ENCODE data around the gene PCDH1.
"Not testable (repeated sequence)": the region's sequence is repeated elsewhere in the genome, so short reads cannot be mapped to it uniquely, and the experiment has no call there.

PCDH1 gene

DNA sequence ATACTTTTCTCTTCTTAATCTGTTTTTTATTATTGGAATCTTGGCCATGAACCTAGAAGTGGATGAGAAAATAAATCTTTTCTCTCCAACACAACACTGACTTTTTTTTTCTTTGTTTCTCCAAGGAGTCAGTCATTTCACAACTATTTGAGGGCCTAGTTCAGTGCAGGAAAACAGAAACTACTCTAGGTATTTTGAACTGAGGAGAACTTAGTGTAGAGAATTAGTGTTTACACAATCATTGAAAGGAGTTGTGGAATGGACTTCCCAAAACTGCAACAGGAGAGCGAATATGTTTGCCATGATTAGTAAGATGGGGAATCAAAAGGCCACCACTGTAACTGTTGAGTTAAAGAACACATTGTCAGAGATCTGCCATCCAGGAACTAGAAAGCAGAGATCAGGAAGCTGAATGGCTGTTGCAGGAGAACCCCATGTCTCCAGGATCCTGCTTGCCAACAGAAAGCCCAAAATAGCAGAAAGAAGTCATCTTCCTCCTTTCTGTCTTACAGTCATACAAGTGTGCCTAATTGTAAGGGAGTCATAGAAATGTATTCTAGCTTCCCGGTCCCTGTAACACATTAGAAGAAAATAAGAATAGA, 20.3 kb upstream of the PCDH1 start:
- DNase-seq: peak; percentile 54 to 69 (median 60)

DNA sequence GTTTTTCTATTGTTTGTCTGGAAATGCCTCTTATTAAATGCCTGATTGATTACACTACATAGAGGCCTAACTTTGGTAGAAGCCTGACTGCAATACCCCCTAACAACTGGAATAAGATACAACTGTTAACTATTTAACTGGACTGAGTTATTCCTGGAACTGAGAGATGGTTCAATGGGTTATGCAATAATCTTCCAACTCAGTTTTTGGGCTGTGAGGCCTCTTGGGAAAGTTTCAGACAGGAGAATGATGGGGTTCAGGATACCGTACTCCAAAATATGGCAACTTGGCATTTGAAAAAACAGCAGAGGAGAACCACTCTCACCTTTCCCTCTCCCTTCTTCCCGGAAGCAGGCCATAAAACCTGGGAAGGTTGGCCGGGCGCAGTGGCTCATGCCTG, 19.2 kb upstream of the PCDH1 start:
- no peak for DNase-seq

DNA sequence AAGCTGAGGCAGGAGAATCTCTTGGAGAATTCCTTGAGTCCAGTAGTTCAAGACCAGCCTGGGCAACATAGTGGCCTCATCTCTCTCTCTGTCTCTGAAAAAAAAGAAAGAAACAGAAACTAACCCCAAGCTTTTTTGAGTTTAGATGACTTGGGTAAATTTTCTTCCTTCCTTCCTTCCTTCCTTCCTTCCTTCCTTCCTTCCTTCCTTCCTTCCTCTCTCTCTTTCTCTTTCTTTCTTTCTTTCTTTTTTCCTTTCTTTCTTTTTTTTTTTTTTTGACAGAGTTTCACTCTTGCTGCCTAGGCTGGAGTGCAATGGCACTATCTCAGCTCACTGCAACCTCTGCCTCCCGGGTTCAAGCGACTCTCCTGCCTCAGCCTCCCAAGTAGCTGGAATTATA, 12.2 kb upstream of the PCDH1 start:
- DNase-seq: not testable (repeated sequence)

DNA sequence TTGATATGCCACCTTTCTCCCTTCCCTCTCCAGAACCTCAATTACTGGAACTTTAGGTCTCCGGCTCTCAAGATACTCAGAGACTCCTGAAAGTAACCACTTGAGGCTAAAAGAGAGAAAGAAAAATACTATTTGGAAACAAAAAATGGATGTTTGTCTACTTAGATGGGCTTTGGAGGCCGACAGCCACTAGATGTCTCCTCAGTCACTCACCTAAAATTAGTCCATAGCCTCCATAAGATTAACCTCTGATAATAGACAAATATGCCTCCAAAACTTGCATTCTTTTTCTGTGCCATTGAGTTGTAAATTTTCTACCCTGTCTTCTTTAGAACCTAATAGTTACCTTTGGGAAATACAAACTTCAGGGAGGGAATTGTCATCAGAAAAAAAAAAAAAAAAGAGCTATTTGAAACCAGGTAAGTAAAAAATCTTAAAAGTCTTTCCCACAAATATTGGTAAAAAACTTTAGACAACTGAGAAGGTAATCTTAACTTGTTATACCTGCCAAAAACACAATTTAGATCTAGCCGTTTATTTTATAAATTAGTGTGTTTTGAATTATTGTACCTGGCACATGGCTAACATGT, 11.2 kb upstream of the PCDH1 start:
- DNase-seq: peak; percentile 26 to 31 (median 27)

DNA sequence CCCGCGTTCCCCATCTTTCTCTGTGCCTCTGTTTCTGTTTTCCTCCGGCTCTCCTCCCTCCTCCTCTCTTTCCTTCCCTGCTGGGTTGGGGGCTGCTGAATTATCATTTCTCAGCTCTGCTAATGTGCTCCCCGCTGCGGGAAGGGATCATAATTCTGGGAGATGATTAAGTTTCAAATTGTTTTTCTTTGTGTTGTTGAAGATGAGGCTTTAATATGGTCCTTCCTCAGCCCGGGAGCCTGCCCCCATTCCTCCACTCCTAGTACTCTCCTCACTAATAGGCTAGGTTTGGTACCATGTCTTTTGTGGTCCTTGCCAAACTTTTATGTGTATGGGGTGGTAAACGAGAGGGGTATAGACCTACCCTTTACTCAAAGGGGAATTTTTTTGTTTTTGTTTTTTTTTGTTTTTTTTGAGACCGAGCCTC, 5.7 kb upstream of the PCDH1 start:
- DNase-seq: no peak

DNA sequence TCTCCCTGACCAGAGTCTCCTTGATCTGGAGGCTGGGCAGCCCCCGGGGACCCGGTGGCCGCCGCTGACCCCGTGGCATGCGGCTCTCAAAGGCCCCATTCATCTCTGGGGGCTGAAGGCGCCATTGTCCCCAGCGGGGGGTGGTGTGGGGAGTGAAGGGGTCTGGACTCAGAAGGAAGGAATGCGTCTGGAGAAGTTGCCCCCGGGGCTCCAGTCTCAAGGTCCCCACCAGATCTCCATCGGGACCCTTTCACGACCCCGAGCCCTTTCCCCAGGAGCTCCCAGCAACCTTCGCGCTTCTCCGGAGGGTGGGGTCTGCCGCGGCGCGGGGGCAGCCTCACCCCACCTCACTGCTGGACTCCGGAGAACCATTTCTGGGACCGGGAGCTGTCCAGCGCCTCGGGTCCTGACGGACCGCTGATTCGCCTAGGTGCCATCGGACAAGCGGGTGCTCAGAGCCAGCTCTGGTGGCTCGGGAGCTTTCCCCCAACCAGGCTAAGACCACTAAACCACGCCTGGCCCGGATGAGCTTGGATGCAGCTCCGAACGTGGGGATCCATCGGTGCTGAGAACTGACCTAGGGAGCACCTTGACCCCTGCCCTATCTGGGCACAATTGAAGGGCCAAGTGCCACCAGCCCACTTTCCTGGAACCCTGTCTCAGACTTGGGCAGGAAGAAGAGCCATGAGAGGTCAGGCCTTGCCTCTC, 5.1 kb upstream of the PCDH1 start:
- peak in 2 of 3 donors; percentile 41 to 61 for DNase-seq

DNA sequence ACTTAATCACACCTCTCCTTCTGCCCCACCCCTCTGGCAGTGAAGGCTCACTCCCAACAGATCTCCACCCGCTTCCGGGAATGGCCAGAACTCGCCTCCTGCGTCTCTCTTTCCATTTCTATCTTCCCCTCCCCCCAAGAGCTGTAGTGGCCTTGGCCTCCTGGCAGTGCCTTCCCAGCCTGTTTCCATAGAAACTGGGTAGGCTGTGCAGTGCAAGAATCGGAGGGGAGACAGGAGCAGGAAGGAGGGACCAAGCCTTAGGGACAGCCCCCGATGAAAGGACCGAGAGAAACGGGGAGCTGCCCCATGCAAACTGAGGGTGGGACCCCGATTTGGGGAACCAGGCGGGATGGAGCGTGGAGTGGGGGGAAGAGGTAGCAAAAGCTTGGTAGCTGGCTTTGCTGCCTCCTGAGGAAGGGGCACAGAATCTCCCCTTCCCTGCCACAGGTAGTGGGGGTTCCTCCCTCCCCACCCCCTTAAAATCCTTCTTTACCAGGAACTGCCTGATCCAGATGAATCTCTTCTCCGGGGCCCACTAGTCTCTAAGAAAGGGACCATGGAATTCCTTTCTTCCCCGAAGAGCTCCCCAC, 4.5 kb upstream of the PCDH1 start:
- DNase-seq: no peak

DNA sequence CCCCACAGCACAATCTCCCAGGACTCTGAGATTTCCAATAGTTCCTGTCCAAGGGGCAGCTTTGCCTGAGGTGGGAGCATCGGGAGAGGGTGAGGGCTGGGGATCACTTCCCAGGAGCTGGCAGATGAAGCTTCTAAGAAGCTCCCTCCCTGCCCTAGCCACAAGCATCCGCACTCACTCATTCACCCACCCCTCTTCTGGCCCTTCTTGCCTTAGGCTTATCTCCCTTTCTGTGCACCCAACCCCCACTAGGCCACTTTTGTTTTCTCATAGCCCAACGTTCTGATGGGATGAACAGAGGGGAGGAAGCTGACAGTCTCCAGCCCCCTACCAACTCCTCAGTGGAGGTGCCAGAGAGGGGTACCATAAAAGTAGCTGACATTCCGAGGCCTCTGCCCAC, 3.7 kb upstream of the PCDH1 start:
- DNase-seq: no peak

DNA sequence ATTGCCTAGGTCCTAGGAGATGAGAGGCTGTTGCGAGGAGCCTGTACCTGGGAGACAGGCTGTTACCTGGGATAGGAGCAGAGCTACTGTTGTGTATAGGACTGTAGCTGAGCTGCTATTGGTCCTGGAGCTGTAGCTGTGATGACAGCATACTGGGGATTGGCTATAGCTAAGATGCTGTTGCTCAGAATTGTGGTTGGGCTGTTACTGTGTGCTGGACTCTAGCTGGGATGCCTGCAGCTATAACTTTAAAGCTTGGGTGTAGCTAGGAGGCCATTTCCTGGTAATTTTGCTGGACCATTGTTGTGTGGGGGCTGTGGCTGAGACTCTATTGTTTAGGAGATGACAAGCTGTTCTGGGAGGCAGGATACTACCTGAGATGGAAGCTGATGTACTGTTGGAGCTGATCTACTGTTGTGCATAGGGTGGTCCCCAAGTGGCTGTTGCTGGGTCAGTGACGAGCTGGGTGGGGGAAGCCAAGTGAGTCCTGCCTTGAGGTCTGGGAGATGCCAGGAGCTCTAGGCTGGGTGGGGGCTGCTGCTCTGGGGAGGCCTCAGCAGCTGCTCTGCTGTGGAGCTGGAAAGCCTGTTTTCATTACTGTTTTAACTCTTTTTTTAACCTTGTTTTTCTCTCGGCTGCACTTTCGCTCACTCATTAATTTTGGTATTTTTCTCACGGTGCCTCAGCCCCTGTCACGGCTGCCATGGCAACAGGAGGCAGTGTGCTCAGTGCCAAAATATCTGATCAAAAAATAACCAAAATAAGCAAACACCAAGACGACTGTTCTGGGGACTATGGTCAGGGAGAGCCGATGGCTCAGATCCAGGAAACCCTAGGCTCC, 3.0 kb upstream of the PCDH1 start:
- DNase-seq: no peak

DNA sequence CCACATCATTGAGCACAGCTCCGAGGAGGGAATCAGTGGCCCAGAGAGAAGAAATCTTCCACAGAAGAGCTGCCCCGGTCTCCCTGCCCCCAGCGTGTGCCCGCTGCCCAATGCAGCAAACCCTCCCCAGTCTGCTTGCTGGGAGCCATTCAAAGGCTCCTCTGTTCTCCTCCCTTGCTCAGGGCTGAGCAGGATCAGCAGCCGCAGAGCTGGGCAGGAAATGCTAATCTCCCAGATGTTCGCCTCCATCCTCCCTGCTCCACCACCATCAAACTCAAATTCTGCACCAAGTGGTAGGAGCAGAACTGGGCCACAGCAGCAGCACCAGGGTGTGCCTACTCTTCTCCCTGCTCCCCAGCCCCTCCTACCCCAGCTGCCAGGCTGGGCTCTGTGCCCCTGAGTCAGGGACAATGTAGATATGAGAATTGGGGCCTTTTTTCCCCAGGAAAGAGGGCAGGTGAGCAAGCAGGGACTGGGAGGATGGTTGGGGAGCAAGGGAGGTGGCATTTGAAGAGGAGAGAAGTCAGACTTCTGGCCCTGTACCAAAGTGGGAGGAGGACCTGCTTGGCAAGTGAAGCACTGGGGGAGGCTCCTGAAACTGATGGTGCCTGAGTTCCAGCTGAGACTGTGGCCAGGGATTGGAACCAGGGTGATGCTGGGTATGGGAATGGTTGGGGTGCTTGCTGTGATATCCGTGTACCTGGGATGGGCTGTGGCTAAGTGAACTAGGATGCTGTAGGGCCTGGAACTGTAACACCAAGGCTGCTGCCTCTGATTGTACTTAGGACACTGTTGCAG, 1.9 kb upstream of the PCDH1 start:
- DNase-seq: no peak

DNA sequence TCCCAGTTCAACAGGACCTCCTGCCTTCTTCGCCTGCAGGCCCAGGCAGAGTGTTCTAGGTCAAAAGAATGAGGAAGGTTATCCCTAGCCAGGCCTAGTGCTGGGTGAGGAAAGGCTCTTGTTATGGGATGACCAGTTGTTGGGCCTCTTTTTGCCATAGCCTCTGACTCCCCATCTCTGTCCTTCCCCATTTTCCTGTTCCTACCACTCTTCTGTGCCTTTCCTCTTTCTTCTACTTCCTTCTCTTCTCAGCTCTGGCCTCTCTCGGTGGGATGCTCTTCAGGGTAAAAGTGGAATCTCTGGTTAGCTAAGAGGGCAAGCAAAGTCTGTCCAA, 1.2 kb upstream of the PCDH1 start:
- no peak for DNase-seq

DNA sequence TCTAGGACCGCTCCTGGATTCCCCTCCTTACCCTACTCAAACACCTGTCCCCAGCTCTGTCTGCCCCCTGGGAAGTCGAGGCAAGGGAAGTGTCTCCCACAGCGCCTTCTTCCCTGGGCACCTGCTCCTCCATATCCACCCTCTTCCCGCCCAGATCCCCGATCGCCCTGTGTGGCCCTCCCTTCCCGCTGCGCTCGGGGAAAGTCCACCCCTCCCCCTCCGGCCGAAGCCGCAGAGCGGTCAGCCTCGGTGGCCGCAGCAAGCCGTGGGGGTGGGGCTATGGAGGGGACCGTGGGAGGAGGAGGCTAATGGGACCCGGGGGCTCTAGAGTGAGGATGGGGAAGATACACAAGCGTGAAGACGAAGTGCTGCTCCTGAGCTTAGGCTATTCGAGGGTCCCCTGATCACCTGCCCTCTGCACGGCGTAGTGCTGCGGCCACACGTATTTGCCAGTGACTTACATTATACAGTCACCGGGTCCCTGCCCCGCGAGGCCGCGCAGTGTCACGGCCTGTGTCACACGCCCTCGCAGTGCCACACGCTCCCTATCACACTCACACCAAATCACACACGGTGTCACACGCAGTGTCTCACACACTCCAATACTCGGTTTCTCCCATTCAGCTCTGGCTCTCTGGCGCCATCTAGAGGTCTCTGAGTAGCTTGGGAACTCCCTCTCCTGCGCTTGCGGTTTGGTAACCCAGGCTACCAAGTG, 658 bp upstream of the PCDH1 start:
- peak; percentile 93 to 96 (median 94) for DNase-seq

DNA sequence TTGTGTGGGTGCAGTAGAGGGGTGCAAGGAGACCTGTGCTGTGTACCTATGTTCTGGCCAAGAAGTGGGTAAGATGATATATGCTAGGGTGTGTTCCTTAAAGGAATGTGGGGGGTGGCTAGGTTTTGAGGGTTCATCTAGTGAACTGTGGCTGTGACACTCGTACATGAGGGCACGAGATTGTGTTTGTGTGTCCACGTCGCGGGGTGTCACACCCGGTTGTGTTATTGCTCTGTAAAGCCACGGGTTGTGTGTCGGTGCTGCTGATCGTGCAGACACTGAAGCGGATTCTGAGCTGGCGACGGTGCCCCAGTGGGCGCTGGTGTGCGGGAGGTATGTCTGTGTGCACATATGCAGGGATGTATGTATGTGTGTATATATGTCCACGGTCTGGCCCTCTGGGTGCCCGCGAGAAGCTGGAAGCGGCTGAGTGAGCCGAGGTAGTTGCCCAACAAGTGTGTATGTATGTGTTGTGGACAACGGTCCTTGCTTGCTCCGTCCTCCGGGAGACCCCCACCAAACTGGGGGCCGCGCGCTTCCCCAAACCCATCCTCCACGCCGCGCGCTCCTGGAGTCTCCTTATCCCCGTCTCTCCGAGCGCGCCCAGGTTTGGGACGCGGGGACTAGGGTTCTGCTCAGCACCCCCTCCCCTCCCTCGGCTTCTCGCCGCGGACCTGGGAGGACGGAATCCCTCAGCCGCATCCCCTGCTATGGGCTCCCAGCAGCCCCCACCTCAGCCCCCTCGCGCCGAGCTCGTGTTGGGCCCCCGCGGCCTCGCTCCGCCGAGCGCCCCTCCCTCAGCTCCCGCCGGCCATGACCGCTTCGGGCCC, 639 bp downstream of the PCDH1 start:
- DNase-seq: no peak

DNA sequence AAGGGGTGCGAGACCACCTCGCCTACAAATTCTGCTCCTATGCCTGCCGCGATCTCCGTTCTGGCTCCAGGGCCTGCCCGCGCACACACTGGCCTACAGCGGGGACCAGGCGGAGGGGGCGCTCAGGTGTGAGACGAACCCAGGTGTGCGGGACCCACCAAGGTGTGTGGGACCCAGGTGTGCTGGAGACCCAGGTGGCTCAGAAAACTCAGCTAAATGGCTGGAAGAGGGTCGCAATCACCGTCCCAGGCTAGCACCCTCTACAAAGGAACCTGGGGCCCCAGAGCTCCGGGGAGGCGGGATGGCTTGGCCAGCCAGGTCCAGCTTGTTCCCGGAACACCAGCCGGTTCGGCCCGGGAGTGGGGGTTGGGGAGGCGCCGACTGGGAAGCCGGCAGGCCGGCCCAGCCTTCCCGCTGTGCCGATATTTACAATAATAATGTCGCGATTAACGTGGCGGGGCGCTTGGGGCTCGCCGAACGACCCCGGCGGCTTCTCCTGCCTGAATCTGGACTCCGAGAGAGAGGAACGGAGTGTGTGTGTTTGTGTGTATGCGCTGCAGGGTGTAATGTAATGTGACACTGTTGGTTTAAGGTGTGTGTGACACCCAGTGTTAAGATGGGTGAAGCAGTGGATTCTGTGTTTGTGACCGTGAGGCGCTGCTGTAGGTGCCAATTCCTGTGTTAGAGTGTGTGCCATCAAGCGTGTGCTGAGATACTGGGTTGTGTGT, 1.4 kb downstream of the PCDH1 start:
- DNase-seq: no peak

DNA sequence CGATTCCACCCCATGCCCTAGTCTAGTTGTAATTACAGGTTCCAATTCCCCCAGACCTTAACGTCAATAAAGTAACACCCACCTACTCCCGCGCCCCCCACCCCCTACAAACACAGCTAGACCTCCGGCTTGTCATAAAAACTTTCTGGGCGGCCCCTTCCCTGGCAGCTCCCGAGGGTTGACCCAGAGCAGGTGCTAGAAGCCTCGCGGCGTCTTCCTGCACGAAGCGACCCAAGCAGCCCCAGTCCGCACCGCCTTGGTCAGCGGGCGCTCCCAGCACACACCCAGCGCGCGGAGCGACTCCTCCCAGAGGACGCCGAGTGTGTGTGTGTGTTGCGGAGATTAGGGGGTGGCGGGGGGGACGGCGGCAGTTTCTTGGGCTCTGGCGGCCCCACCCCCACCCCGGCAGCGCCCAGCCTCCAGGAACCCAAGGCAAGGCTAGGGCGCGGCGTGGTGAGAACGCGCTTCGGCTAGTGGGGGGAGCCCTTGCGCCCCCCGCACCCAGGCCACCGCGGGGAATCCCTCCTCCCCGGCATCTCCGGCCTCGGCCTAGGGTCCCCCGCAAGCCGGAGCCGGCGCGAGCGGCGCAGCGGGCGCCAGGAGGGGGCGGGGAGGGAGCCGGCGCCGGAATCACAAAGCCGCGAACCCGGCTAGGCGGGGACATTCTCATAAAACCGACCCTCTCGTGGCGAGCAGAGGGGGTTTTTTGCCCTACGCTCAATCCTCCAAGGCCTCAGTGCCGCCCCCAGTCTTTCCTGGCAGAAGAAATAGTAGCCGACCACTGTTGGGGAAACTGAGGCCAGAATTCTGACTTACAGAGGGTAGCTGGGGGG, 2.2 kb downstream of the PCDH1 start:
- DNase-seq: no peak

DNA sequence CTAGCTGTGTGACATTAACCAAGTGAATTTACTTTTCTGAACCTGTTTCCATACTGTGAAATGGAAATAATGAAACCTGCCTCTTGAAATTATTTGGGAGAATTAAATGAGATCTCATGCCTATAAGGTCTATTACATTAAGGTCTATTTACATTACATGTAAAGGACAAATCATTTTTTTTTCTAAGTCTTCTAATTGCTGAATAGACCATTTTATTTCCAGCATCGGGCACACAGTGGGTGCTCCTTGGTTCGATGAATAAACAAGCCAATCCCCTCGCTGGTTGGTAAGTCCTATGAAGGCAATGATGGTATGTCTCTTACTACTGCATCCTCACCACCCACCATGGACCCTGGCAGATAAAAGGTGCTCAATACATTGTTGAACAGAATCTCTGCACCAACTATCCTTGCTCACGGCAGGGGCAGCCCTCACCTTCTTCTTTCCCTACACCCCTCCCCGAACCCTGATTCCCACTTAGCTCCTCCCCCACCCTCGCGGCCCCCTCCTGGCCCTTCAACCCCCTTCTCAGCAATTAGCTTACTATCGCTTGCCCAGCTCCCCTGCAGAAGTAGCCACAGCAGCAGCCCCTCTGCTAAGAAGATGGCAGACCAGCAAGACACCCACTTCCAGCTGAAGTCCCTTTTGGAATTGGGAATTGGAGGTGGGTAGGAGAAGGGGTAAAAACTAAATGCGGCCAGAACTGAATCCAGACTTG, 3.0 kb downstream of the PCDH1 start:
- DNase-seq: no peak

DNA sequence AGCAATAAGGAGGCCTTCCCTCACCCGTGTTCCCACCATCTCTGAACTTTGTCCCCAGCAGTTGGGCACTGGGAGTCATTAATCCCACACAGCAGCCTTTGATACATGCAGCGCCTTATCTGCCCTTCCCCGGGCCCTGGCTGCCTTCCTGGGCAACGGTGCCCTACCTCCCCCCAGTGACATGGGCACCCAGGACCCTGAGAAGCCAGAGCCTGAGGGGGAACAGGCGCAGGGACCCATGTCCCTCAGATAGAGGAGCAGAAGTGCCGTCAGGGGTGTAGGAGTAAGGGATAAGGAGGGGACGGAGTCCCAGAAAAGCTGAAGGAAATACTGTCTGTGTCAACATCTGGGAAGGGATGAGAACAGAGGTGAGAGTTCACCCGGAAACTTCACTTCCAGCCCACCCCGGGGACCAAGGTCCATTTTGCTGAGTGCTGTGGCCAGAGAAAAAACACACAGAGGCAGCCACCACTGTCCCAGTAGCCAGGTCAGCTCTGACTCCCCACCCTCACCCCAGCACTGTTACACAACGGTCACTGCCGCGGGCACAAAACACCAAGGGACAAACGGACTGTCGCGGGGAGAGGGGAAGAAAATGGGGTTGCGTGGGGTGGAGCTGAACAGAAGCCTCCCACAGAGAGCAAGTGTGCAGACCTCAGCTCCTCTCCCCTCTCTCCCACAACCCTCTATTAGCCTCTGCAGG, 3.8 kb downstream of the PCDH1 start:
- no peak for DNase-seq

DNA sequence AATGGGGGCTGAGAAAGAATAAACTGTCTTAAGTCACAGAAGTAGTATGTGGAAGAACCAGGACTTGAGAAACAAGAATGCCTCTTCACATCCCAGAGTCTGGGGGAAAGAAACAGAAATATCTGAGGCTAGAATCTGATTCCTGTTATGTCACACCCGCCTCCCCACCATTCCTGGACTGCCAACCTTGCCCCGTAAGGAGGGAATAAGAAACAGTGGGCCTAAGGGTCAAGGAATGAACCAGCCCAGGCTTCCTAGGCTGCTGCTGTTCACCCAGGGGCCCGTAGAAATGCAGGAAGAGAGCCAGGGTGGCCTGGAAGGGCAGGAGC, 4.3 kb downstream of the PCDH1 start:
- no peak for DNase-seq

All from suppressor macrophage treated with lipopolysaccharide for 1 hour (primary cell).